Measurements from ENCODE around the gene AMOTL2.

DNA sequence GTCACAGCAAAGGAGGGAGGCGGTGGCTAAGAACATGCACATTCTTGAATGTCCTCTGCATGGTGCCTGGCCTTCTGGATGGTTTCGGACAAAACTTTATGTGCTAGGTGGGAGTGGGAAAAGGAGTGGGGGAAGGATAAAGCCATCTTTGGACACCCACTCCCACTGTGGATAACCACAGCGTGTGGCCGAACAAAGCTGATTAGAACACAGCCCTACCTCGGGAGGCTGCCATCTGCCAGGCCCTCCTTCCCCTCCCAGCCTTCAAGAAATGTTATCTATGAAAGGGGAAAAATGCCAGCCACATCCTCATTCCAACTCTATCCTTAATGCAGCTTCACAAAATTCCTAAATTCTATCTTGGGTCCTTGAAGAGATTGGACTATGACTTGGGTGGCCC lies 18.8 kb downstream of the AMOTL2 start:
- TF ChIP-seq, protein P1, sequence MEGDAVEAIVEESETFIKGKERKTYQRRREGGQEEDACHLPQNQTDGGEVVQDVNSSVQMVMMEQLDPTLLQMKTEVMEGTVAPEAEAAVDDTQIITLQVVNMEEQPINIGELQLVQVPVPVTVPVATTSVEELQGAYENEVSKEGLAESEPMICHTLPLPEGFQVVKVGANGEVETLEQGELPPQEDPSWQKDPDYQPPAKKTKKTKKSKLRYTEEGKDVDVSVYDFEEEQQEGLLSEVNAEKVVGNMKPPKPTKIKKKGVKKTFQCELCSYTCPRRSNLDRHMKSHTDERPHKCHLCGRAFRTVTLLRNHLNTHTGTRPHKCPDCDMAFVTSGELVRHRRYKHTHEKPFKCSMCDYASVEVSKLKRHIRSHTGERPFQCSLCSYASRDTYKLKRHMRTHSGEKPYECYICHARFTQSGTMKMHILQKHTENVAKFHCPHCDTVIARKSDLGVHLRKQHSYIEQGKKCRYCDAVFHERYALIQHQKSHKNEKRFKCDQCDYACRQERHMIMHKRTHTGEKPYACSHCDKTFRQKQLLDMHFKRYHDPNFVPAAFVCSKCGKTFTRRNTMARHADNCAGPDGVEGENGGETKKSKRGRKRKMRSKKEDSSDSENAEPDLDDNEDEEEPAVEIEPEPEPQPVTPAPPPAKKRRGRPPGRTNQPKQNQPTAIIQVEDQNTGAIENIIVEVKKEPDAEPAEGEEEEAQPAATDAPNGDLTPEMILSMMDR (IDR thresholded peaks at IDR 0.05): no peak
- TF ChIP-seq POLR2A (IDR thresholded peaks at IDR 0.05): no peak

Data from Peyer's patch (tissue), 4 donors.